HTERT RPE-1 (cell line): ENCODE results near the gene FAM219A.
"Not testable (repeated sequence)": the region's sequence is repeated elsewhere in the genome, so short reads cannot be mapped to it uniquely, and the experiment has no call there.

ENCODE experiments used
- in situ Hi-C: fragments of 300-500 bp; cut with MboI; formaldehyde crosslinking; loops from 4 replicates; pipeline ENCODE4 v1.14.3; 2020; ENCODE audit warnings: low sequenced_read_pairs

Gene FAM219A

DNA sequence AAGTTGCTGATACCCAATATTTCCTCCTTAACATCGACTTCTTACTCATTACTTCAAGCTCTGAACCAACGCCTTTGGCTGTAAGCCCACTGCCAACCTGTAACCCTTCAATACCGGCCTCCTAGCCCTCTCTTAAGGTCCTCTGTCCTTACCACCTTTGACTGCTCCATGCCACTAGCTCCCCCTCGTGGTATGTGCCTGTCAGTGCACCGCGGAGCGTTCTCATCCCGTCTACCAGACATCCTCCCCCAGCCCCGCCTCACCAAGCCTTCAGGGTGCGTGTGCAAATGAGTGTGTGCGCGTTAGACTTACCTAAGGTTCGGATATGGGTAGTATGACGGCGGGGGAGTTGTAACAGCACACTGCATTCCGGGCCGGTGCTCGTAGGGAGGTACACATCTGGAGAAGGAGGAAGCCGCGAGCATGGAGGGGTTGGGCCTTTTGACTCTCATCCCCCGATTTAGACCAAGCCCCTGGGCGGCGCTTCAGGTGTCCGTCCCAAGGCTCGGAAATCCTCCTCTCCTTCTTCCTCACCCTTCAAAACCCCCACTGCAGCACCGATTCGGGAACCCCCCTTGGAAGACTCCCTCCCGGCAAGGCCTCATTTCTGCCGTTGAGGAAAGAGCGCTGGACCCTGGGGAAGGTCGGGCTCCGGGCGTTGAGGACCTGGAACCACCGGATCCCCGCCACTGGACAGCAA is 78.9 kb downstream of the FAM219A start:
- in situ Hi-C loops, result no loop called here

DNA sequence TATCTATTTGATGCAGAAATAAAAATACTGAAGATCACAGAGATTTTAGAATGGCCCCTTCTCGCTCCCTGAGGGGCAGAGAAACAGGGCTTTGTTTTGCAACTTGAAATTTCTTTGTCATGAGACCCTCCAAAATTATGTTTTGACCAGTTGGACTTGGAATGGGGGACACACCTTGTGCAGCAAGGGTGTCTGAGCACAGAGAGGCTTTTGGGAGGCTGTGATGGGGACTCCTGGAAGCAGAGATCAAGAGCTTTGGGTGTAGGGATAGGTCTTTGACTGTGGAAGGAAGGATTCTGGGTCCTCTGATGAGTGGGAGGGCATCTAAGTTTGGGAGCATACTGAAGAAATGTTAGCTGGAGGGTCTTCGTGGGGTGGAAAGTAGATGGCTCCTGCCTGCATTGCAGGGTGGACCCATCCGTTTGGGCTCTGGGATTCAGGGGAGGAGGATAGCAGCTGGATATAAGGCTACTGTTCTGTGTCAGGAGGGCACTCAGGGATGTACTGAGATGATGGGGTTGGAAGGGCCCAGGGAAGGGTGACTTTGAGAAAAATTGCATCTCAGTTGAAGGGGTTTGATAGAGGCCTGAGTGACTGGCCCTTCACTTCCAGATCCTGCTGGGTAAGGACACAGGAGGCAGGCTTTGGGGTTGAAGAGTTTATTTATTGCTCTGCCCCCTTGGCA is 79.9 kb downstream of the FAM219A start:
- in situ Hi-C loops, result no loop called here

DNA sequence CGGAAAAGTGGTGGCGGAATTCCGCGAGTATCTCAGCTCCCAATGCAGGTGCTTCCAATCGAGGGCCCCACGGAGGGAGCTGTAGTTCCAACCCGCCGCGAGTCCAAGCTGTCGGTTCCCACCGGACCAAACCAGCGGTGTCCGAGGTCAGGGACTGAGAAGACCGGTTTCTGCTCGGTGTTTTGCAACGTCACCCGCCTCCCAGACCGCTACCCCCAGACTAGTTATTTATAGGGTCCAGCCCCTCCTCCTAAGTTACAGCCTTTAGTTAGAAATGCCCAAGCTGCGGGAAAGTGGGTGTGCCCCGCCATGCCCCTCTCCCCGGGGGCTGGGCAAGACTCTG is 81.0 kb downstream of the FAM219A start:
- in situ Hi-C loops, result no loop called here

DNA sequence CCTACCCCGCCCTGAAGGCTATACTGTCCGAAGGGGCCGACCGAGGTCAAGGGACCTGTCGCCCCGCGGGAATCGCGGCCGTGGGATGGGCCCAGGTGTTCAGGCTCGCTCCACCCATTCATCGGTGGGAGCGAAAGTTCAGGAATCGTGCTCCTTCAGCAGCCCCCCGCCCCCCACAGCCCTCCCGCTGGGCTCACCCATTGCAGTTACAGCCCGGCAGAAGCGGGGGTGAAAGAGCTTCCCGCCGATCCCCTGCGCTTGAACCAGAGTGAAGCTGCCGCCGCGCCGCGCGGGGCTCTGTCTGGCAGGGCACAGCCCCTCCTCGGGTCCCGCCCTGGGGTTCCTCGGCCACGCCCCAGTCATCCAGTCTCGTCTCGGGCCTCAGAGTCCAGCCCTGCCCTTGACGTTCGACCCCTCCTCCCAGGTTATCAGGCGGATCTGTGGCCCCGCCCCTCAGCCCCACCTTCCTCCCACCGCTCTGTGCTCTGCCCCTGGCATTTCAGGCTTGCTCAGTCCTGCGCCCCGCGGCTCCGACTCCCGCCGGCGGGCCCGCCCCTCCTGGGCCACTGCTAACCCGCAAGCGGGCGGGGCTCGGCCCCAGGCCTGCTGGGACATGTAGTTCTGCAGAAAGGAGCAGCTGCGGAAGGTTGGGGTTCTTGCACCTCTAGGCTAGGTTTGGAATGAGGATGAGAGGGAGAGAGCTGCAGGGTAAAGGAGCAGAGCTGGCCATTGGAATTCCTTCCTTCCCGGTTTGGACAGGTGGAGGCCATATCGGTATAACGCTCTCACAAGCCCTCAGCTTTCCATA is 81.6 kb downstream of the FAM219A start, which contains the start of gene MYORG:
Gene MYORG (minus strand): TSS at position 303 of the 808 bp plus-strand sequence. CDS start 3,955 bp downstream, outside the sequence.
- in situ Hi-C loops, result no loop called here

DNA sequence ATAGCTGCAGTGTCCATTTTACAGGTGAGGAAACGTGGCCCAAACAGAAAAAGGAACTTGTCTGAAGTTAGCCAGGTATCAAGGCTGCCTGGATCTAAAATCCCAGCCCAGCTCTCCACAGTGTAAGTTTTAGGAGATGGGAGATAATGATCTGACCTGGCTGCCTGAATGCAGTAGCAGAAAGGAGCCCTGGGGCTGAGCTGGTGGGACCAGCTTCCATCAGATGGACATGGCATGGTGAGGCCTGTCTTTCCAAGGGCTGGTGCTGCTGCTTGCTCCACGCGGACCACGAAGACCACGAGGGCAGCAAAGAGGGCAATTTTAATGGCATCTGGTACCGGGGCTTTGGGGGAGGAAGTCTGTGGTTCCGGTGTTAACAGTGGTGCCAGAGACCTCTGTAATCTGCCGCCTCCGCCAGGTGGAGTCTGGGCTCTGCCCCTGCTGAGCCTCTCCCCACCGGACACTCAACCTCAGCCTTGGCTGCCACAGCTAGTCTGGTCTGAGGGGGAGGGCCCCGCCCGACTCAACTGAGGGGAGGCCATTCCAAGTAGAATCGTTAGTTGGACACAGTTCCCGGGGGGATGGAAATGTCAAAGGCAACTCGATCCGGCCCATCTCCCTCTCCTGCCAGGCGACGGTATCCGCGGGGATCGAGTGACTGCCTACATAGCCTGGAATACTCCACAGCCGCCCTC is 82.3 kb downstream of the FAM219A start:
- in situ Hi-C loops, result no loop called here

DNA sequence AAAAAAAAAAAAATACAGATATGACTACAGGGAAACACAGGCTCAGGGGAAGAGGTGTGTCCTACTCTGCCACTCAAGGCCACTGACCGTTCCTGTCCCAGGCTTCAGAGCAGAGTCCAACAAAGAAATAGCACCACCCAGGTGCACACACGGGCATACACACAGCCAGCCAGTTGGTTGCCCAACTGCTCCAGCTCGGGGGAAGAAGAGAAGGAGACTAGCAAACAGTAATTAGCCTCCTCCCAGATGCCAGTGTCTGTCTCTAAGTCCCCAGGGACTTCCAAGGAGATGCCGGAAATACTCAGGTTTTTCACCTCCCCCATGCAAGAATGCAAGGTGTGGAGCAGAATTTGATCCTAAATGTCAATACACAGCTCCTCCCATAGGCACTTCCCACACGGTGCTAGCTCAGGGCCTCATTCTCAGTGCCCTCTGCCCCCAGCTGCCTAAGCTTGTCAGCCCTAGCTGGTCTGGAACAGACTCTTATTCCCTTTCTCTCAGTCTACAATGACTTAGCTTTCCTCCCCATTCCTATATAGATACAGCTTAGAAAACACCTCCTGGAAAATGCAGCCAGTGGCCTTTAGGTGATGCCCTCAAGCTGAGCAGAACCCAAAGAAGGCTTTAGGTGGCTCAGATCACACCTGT is 83.3 kb downstream of the FAM219A start:
- in situ Hi-C loops, result no loop called here

DNA sequence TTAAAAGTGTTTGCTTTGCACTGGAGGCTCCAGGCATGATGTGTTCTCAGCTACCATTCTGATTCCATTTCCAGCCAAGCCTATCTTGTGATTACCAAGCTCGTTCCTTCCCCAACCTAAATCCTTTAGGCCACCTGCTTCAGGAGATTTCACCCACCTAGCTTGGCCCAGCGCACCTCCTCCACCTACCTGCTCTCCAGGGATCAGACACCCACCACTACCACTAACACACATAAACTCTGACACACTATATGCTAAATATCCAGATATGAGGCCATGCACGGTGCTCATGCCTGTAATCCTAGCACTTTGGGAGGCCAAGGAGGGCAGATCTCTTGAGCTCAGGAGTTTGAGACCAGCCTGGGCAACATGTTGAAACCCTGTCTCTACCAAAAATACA is 84.0 kb downstream of the FAM219A start:
- in situ Hi-C loops, result no loop called here

DNA sequence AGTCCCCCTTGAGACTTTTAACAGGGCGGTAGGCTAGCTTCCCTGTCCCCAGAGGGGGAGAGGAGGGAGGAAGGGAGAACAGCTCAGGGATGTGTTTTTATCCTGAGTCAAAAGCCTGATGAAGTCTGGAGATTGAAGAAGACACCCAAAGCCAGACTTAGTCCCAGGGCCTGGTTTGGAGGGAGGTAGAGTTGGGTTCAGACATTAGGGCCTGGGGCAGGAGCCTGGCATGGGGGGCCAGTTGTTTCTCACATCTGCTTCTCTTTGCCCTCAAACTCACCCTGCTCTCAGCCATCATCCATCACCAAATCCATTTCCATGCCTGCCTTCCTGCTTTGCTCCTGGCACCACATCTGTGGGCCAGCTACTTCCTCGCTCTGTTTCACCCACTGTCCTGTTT is 84.6 kb downstream of the FAM219A start:
- in situ Hi-C loops, result no loop called here

DNA sequence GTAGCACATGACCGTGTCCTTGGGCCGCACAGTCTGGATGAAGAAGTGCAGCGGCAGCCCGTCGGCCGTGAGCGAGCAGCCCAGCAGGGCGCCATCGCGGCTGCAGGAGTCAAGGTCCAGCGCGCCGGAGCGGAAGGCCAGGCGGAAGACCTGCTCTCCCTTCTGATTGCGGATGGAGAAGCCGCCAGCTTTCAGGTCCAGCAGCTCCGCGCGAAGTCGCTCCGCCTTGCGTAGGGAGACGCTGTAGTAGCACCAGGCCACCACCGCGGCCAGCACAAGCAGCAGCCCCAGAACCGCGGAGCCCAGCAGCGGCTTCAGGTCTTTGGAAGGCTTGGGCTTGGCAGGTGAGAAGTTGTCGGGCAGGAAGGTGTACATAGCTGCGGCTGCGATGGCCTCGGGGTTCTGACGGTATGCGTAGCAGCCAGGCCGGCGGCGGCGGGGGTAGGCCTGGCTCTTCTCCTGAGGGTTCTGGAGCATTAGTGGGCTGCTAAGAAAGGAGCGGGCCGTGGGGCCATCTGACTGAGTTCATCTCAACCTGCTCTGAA is 85.8 kb downstream of the FAM219A start:
- in situ Hi-C loops, result no loop called here

DNA sequence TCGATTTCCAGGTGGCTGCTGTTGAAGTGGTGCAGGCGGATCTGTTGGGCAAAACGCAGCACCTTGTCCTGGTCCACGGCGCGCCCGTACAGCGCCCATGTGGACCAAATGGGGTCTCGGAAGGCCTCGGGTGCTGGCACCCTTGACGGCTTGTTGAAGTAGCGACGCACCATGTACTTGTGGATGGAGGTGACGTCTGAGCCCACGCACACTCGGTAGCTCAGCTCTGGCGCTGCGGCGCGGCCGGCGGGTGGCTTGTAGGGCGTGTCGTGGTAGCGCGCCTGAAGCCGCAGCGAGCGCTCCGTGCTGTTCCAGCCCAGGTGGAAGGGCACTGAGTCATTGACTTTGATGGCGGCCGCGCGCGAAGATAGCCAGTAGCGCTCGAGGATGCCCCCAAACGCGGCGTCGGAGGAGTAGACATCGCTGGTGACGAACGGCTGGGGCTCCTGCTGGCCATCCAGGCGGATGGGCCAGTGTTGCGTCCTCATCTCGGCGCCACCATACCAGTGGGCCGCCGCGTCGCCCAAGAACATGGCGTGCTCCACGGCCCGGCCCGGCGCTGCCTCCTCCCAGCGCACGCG is 86.4 kb downstream of the FAM219A start:
- in situ Hi-C loops, result no loop called here

DNA sequence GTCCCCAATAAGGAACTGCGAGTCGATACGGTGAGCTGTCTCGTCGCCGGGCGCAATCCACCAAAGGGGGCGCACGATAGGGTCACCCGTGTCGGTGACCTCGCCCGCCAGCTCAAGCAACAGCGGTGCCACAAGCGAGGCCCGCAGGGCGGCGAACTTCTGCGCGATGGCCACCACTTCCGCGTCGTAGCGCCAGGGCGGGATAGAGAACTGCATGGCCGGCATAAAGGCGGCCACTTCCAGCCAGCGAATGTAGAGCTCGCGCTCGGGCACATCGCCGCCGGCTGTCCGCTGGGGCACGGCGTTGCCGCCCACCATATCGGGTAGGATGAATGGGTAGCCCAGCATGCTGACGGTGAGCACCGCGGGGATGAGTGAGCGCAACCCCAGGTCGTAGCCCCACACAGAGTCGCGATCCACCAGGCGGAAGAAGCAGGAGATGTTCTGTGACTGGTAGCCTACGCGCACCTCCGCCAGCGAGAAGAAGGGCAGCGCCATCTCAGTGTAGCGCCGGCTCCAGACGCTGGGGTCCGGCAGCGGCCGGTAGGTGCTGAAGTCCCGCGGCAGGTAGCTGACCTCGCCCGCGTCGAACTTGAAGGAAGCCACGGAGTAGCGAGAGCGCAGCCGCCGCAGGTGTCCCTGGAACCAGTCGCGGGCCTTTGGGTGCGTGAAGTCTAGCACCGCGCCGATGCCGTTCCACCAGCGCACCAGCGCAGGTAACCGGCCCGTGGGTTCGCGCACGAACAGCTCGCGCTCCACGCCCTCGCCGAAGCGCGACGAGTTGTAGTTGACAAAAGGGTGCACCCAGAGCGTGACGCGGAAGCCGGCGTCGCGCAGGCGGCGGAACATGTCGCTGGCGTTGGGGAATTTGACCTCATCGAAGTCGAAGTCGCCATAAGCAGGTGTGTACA is 87.1 kb downstream of the FAM219A start:
- in situ Hi-C loops, result no loop called here

DNA sequence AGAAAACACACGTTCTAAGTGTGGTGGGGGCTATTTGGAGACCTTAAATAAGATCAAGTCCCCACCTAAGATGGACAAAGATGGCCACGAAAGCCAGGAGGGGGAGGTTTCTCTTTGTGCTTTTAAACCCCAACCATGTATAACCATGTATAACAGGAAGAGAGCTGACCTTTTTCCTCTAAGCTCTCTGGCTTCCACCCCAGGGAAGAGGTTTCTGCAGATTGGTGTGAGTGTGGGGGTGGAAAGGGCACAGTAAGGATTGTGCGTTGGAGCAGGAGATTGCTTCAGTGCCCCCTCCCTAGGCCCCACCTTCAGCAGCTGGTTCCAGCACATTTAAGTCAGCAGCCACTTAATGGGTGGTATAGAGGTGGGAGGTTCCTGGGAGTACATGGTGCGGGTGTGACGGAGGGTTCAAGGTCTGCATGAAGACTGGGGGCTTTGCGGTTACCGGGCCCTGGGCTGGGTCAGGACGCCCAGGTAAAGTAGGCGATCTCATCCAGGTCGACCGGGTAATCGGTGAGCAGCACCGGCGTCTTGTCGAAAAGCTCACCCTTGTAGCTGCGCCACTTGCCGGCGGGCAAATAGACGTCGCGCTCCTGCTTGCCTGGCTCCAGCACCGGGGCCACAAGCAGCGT is 87.9 kb downstream of the FAM219A start:
- in situ Hi-C loops, result no loop called here

DNA sequence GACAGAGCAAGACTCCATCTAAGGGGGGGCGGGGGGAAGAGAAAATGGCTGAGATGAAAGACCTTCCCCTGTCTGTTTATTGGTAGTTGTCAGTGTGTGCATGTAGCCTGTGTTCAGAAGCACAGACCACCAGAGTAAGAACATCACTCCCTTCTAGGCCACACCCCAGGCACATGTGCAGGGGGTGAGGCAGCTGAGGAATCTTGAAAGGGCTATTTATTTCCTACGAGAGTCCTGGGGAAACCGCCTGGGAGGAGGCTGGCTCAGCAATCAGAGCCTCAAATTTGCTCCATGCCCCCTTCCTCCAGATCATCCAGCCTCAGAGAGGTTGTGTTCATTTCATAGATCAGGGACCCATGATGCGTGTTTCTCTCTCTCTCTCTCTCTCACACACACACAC is 88.7 kb downstream of the FAM219A start:
- in situ Hi-C loops, result no loop called here

DNA sequence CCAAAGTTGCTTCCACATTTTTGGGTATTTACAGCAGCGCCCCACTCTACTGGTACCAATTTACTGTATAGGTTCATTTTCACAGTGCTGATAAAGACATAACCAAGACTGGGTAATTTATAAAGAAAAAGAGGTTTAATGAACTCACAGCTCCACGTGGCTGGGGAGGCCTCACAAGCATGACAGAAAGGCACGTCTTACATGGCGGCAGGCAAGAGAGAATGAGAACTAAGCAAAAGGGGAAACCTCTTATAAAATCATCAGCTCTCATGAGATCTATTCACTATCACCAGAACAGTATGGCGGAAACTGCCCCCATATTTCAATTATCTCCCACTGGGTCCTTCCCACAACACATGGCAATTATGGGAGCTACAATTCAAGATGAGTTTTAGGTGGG is 89.6 kb downstream of the FAM219A start:
- in situ Hi-C loops, result not testable (repeated sequence)

DNA sequence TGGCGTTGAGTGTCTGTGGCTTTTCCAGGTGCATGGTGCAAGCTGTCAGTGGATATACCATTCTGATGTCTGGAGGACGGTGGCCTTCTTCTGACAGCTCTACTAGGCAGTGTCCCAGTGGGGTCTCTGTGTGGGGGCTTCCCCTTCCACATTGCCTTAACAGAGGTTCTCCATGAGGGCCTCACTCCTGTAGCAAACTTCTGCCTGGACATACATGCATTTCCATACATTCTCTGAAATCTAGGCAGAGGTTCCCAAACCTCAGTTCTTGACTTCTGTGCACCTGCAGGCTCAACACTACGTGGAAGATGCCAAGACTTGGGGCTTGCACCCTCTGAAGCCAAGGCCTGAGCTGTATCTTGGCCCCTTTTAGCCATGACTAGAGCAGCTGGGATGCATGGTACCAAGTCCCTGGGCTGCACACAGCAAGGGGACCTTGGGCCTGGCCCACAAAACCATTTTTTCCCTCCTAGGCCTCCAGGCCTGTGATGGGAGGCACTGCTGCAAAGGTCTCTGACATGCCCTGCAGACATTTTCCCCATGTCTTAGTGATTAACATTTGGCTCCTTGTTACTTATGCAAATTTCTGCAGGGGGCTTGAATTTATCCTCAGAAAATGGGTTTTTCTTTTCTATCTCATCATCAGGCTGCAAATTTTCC is 90.5 kb downstream of the FAM219A start:
- in situ Hi-C loops, result not testable (repeated sequence)

DNA sequence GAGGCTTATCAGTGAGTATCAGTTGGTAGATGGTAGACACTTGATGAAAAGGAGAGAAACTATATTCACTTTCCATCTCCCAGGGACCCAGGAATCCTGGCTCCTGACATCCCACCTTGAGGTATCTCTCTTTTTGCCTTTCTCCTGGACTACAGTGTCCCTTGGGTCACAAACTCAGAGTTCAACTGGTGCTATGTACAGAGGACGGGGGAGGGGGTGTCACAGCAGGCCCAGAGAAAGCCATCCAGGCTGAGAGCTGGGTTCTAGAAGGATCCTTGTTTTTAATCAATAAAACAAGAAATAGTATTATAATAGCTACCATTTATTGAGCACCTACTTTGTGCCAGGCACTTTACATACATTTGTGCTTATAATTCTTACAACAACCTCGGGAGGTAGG is 92.0 kb downstream of the FAM219A start:
- in situ Hi-C loops, result no loop called here

DNA sequence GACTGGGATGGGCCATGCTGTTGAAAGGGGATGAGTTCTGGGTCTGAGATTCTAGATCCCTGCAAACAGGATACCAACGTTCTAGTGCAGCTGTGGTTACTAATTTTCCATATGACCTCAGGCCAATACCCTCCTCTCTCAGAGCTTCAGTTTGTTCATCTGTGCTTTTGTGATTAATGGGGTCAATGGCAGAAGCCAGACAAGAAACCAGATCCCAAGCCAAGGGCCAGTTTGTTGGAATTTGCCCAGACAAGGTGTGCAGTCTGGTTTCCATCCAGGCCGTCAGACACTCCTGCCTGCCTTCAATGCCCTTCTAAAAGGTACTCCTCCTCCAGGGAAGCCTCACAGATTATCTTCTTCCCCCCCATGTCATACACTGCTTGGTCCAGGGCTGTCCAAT is 93.1 kb downstream of the FAM219A start:
- in situ Hi-C loops, result no loop called here
